AG09319 (cell line): ENCODE data around the gene SYT9.

Experiments used
- DNase-seq: peaks from one replicate; pipeline ENCODE4 v3.0.0-alpha.2; 2010; ENCODE audit warnings: low read depth; ENCODE audit errors: extremely low read depth
- TF ChIP-seq, protein P1 (sequence below): IDR thresholded peaks from 2 replicates; pipeline ENCODE4 v1.5.1; 2011; ENCODE audit warnings: low read depth, mild to moderate bottlenecking, inconsistent platforms, low read length, moderate library complexity

SYT9 gene

GRCh38 chr11:7270233-7270865, 18.6 kb downstream of the SYT9 start:
- TF ChIP-seq, protein P1, sequence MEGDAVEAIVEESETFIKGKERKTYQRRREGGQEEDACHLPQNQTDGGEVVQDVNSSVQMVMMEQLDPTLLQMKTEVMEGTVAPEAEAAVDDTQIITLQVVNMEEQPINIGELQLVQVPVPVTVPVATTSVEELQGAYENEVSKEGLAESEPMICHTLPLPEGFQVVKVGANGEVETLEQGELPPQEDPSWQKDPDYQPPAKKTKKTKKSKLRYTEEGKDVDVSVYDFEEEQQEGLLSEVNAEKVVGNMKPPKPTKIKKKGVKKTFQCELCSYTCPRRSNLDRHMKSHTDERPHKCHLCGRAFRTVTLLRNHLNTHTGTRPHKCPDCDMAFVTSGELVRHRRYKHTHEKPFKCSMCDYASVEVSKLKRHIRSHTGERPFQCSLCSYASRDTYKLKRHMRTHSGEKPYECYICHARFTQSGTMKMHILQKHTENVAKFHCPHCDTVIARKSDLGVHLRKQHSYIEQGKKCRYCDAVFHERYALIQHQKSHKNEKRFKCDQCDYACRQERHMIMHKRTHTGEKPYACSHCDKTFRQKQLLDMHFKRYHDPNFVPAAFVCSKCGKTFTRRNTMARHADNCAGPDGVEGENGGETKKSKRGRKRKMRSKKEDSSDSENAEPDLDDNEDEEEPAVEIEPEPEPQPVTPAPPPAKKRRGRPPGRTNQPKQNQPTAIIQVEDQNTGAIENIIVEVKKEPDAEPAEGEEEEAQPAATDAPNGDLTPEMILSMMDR = no peak
- no peak for DNase-seq

DNA sequence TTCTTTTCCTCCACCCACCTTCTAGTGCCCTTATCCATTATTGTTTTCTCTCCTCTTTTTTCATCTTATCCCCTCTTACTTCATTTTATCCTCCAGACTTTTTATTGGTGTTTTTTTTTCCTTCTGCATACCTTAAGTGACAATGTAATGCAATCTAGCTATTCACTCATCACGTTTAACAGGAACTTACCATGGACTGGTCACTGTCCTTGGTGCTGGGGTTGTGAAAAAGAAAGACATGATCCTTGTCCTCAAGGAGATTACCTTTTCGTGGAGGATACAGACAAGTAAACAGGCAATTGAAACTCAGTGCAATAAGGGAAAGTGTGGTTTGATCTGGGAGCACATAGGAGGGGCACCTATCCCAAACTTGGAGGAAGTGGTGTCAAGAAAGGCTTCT, 20.7 kb downstream of the SYT9 start:
- no peak for DNase-seq
- TF ChIP-seq, protein P1 = no peak

DNA sequence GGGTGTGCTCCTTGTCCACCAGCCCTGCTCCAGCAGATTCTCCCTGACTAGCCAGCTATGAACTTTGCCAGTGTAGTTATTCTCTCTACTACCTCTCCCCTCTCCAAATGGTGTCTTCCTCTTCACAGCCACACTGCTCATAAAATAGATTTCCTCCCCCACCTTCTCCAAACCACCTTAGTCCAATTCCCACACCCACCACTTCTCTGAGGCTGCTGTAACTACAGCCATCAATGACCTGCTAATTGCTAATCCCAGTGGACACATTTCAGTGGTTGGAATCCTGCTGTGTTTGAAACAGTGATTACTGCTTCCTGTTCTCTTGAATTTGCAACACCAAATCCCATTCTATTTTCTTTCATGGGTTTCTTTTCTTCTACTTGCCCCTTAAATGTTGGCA, 23.4 kb downstream of the SYT9 start:
- TF ChIP-seq, protein P1 = no peak
- no peak for DNase-seq

GRCh38 chr11:7278314-7278917, 26.7 kb downstream of the SYT9 start:
- TF ChIP-seq, protein P1 = peak; percentile 68
- peak; percentile 4 for DNase-seq

DNA sequence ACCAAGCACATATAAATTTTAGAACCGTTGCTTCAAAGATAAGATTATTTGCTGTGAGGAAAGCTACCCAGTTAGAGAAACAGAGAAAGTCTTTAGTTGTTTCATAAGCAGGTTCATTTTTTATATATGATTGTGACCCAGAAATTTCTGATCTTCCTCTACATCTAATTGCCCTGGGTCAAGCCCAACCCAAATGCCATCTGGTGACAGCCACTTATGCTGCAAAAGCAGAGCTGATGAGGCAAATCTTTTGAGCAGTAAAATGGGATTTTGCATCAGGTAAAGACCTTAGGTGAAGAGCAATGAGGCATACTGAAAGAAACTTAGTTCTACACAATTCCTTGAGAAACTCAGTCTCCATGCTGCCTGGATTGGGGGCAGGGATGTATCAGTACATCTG, 28.0 kb downstream of the SYT9 start:
- TF ChIP-seq, protein P1 = no peak
- DNase-seq = no peak

DNA sequence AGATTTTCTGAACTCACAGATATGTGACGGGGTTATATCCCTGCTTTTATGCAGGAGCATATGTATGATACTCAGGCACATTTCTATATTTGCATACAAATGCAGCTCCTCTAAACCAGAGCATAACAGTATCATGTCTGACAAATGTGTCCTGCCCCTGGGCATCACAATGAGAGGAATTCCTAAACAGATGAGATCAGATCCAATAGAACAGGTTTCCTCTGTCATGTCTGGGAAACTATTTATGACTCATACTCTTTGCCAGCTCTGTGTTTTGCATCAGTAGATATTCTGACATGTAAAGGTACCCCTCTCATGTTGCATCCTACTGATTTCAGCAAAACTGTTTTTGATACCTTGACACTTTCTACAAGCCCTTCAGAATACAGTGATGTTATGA, 29.4 kb downstream of the SYT9 start:
- TF ChIP-seq, protein P1 = no peak
- no peak for DNase-seq

DNA sequence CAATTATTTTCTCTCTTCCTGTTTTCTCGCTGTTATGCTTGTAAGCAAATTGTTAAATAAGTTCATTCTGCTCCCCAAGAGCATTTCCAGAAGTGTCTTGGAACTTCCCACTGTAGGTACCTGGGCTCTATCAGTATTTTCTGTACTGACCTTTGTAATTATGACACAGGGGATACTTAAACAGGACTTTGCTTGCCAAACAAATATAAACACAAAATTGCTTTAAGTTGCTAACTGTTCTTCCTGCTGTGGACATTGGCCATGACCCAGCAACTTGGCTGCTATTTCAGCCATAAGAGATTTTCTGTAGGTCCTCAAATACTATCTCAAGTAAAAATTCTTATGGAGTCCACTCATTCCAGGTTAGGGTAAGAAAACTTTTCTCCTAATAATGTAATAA, 30.1 kb downstream of the SYT9 start:
- TF ChIP-seq, protein P1 = no peak
- DNase-seq = no peak
